OCI-LY3 (cell line): ENCODE results near the gene NGEF.

ENCODE experiments used
- EZH2phosphoT487 ChIP-seq: fragments of 200-600 bp; shearing (Covaris generic); IDR thresholded peaks from 2 replicates; pipeline ENCODE4 v1.6.1; 2018; ENCODE audit warnings: antibody characterized with exemption, mixed run types, low read depth
- TF ChIP-seq, protein P1 (sequence below): fragments of 200-600, 300-600 bp; sonication (generic); IDR thresholded peaks from 2 replicates; pipeline ENCODE4 v1.5.1; 2014; ENCODE audit warnings: antibody characterized with exemption, low read length, low read depth

DNA sequence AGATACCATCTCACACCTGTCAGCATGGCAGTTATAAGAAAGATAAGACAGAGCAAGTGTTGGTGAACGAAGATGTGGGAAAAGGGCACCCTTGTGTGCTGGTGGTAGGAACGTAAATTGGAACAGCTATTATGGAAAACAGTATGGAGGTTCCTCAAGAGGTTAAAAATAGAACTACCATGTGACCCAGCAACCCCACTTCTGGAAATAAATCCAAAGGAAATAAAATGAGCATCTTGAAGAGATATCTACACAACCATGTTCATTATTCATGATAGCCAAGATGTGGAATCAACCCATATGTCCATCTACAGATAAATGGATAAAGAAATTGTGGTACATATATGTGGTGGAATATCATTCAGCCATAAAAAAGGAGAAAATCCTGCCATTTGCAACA, 26.9 kb downstream of the NGEF start:
- TF ChIP-seq, protein P1, sequence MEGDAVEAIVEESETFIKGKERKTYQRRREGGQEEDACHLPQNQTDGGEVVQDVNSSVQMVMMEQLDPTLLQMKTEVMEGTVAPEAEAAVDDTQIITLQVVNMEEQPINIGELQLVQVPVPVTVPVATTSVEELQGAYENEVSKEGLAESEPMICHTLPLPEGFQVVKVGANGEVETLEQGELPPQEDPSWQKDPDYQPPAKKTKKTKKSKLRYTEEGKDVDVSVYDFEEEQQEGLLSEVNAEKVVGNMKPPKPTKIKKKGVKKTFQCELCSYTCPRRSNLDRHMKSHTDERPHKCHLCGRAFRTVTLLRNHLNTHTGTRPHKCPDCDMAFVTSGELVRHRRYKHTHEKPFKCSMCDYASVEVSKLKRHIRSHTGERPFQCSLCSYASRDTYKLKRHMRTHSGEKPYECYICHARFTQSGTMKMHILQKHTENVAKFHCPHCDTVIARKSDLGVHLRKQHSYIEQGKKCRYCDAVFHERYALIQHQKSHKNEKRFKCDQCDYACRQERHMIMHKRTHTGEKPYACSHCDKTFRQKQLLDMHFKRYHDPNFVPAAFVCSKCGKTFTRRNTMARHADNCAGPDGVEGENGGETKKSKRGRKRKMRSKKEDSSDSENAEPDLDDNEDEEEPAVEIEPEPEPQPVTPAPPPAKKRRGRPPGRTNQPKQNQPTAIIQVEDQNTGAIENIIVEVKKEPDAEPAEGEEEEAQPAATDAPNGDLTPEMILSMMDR: no peak
- no peak for TF ChIP-seq EZH2phosphoT487
